ENCODE data around the gene BARX1.
"Not testable (repeated sequence)": the region's sequence is repeated elsewhere in the genome, so short reads cannot be mapped to it uniquely, and the experiment has no call there.

BARX1 gene

DNA sequence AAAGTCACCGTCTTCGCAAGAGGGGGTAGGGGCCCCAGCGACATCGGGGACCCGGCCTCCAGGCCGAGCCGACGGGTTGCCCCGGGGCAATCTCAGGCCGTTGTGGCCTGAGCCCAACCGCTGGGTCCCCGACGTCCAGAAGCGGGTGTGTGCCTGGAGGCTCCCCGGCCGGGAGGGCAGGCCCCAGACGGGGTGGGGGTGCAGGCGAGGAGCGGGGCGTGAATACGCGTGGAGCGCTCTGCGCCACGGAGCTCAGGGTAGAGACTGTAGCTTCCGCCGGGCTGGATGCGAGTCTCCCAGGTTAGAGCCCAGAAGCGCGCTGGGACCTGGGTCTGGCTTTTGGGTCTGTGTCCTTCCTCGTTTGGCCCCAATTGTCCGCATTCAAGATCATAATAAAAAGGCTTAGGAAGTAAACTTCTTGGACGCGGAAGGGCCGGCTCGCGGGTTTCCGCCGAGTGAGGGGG is 3.5 kb downstream of the BARX1 start:
- no peak for DNase-seq (ENCODE audit: low read depth, low spot score)

DNA sequence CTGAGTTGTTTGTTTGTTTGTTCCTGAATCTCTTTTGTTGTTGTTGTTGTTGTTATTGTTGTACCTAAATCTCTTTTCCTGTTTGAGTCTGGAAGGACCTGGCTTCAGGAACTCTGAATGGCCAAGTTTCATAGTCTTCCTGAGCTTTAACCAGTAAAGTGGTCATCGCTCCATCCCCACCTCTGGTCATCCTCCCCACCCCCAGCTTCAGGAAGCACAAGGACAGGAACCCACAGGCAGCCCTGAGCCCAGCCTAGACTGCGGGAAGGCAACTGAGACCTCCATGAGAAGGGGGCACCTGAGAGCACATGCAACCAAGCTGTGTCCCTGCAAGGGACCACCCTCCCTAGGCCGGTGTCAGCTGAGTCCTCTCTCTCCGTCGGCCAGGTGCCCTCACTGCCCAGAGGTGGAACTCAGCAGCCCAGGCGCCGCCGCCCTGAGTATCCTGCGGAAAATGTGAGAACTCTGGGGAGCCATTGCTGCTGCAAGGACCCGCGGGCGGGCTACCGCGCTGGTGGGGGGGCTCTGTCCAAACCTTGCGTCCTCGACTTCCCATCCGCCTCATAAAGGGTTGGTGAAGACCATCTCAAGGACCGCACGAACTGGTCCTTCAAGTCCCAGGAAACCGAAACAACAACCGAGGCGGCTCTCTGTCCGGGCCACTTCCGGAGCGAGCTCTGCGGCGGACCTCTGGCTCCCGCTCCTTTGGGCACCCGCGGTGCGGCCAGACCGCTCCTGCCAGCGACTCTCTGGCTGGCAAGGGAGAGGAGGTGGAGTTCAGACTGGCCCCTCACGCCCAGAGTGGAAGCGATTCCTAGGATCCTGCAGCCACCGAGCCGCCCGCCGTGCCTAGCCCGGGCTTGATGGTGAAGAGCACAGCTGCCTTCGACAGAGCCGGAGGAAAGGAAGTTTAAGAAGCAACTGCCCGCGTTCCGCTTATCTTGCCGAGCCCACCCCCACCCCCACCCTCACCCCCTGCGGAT is 4.2 kb downstream of the BARX1 start:
- DNase-seq (ENCODE audit: low read depth, low spot score) = no peak

DNA sequence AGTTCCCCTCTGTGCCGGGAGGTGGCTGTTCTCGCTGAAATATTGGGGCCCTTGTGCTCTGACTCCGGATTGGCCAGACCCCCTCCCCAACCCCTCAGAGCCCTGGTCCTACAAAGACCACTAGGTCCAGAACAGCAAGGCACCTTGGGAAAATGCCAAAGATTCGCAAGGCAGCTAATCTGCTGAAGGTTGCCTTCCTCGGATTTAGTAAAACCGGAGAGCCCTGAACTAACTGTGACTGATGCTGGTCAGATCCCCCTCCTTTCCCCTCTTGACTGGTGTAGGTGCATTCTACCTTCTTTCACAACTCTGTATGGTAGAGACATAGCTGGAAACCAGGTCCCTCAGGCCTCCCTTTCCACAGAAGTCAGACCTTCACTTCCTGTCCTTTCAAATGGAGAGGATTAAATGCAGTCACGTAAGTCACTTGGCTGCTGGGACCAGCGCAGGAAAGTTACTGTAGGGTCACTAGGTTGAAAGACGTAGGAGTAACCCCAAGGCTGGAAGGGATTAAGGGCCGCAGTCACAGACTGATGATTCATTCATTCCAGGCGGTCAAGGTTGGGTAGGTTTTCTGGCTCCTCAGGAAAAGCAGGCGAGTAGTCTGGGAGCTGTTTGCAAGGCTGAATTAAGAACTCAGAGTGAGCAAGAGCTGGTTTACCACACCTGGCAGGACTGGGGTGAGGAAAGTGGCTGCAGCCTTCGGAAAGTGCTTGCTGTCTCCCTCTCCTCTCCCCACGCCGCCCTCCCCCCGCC is 5.3 kb downstream of the BARX1 start:
- DNase-seq (ENCODE audit: low read depth, low spot score) = no peak

DNA sequence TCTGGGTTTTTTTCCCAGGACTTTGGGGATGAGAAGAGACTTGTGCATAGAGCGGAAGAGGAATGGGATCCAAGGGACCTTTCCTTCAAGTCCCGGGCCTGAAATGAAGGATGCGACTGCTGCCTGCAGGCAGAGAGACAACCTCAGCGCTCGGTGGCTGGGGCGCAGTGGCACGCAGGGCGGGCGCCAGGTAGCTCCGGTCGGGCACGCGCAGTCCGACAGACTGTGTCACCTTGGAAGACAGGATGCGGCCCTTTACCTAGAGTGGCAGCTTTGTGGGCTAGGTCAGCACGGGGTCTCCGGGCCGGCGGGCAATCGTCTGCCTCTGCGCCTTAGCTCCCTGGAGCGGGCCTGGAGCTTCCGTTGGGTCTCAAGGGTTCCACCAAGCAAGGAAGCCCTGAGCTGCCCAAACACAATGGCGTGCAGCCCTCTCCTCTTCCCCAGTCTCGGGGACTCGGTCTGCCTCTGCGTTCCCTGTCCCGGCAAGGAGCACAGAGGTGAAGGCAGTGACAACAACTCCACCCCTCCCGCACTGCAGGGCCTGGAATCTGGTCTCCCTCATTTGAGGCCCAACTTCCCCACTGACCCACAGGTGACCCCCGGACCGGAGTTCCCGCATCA is 6.0 kb downstream of the BARX1 start:
- no peak for DNase-seq (ENCODE audit: low read depth, low spot score)

DNA sequence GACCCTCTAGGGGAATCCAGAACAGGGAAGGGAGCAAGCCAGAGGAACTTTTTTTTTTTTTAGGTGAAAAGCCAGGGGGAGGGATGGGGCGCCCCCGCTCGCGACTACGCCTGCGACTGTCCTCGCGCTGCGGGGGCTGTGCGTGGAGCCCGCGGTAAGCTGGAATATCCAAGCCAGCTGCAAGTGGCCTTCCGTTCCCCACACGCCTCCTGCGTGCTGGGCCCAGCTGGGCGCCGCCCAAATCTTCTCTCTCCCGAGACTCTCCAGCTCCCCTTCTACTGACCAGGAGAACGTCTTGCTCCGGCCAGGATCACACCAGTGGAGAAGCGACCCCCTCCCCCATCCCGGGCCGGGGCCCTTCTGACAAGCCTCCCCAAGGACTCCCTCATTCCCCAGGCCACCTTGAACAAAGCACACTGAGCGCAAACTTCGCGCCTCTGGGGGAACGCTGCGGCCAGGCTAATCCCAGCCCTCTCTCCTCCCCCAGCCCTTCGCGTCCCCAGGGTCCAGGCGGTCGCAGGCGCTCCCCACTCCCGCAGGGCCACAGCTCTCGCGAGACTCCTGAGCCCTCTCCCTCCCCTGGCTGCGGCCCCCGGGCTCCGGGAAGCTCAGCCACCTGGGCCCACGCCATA is 6.6 kb downstream of the BARX1 start:
- DNase-seq (ENCODE audit: low read depth, low spot score) = no peak

DNA sequence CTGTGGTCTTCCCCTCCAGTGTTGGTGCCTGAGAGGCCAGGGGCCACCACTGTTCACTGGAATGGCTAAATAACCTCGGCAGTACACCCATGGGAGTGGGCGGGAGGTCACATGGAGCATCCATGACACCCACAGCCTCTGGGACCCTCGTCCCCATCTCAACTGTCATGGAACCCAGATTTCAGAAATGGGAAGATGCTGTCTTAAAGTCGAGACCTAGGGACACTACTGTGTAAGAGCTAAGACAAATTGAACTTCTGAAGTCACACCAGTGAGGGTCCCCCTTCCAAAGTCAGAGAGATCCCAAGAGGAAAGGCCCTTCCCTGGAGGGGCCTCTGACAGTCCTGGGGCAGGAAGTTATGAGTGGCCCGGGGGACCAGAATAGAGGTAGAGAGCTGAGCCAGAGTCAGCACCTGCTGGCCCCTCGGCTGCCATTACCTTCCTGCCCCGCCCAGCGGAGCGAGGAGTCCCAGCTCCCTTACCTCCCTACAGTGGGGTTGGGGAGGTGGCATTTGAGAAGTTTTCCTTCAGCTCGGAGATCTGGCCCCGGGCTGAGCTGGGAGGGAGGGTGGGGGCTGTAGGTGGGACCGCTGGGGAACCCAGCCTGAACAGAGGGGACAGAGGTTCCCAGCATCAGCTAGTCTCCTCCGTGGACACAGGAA is 7.6 kb downstream of the BARX1 start:
- no peak for DNase-seq (ENCODE audit: low read depth, low spot score)

DNA sequence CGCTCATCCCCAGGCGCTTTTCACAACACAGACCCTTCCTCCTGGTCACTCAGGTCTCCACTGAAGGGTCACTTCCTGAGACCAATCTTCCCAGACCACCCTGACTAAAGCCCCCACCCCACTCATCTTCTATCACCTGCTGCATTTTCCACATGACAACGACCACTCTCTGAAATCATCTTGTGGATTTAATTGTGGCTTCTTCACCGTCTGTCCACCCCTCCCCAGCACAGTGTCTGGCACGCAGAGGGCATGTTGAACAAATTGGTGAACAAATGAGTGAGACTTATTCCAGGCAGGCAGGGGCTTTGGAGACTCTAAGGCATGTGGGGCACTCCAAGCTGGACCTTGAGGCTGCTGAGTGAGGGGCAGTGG is 8.8 kb downstream of the BARX1 start:
- no peak for DNase-seq (ENCODE audit: low read depth, low spot score)

DNA sequence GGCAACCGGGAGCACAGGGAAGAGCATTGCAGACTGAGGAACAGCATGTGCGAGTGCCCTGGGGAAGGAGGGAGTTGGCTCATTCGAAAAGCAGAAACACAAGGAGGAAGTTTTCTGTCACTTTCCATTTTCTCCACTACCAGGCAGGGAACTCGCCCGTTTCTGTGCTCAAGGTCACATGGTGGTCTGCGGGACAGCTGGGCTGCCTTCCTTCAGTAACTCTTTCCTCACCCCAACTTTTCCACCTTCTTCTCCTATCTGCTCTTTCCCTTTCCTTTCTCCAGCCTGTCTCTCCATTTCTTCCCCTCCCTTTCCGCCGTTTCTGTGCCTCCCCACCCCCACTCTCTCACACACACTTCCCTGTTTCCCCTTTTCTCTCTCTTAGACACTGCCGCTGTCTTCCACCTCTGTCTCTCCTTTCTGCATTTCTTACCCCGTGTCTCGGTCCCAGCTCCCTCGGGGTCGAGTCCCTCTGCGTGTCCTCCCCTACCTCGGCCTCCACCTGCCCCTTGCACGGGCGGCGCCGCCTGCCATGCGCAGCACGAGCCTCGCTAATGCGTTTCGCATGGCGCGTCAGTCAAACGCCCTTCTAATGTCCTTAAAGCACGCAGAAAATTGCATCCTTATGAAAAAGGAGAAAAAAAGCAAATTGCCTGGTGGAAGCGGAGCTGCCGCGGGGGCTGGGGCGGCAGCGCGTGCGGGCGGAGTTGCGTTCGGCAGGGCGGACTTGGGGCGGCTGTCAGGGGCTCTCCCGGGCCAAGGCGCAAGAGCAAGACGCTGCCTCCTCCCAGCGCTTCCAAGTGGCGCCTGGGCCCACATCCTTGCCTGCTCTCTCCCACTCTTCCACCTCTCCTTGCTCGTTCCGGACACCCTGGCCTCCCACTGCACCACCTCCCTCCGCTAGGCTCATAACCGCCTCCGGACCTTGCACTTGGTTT is 9.5 kb downstream of the BARX1 start:
- no peak for DNase-seq (ENCODE audit: low read depth, low spot score)

DNA sequence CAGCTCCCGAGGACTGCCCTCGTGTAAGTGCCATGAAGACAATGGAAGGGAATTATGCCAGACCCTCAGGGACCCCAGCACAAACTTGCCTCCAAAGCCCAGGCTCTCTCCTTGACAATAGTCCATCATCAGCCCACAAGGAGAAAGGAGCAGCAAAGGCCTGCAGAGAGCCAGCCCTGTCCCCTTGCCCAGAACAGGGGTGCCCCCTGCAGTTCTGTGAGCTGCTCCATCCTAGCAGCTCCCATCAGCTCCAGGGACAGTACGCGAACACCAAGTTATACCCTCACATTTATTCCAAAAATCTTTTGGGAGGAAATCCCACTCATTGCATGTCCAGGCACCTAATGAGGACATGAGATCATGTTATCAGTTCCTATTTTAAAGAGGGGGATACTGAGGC is 11.1 kb downstream of the BARX1 start:
- DNase-seq (ENCODE audit: low read depth, low spot score) = no peak

DNA sequence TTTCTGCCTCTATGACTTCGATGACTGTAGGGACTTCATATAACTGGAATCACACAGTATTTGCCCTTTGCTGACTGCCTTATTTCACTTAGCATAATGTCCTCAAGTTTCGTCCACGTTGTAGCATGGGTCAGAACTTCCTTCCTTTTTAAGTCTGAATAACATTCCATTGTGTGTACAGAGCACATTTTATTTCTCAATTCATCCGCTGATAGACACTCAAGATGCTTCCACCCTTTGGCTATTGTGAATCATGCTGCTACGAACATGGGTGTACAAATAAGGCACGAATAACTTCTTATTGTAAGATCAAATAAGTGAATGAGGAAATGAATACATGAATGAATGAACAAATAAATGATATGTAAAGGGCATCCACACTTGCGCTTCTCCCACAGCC is 13.0 kb downstream of the BARX1 start:
- DNase-seq (ENCODE audit: low read depth, low spot score) = no peak

DNA sequence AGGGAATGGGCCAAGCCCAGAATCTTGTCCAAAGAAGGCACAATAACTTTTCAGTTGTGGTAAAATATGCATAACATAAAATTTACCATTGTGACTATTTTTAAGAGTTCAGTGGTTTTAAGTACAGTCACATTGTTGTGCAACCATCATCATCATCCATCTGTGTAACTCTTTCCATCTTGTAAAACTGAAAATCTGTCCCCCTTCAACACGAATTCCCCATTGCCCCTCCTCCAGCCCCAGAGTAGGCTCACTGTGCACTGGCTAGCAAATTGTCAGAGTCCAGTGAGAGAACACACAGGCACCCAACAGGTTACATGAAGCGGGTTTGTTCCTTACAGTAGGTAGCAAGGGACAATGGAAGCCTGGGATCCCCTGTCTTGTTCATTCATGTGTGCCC is 13.7 kb downstream of the BARX1 start:
- DNase-seq (ENCODE audit: low read depth, low spot score) = no peak

DNA sequence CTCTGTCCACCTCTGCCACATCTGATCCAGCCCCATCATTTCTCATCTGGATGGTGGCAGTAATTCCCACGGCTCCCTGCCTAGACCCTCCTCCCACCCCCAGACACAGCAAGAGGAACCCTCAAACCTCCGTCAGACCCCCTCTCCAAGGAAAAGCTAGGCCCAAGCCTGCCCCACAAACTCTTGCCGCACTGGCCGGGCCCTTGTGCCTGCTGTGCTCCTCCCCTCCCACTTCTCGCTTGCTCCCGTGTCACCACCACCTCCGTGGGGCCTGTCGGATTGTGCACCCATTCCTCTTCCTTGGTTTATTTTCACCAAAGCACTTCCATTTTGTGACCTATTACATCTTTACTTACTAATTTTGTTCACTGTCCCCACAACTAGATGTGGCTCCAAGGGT is 14.2 kb downstream of the BARX1 start:
- DNase-seq (ENCODE audit: low read depth, low spot score) = no peak

DNA sequence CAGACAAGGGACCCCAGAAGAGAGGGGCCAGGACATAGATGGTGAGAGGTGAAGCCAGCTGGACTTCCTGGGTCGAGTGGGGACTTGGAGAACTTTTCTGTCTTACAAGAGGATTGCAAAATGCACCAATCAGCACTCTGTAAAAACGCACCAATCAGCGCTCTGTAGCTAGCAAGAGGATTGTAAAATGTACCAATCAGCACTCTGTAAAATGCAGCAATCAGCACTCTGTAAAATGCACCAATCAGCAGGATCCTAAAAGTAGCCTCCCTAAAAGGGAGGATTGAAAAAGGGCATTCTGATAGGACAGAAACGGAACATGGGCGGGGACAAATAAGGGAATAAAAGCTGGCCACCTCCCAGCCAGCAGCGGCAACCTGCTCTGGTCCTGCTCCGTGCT is 15.6 kb downstream of the BARX1 start:
- not testable (repeated sequence) for DNase-seq (ENCODE audit: low read depth, low spot score)

DNA sequence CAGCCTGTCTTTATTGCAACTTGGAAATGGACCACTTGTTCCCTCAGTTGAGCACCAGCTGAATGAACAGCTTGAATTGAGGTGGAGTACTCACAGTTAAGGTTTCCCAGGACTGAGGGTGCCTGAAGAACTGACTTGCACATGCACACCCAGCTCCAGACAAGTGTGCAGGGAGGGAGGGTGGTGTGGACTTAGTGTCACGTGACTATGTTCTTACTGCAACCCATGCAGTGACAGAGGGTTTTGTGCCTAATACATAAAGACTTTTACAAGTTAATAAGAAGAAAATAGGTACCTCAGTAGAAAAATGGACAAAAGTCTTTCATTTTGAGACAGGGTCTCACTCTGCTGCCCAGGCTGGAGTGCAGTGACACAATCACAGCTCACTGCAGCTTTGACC is 18.0 kb downstream of the BARX1 start:
- DNase-seq (ENCODE audit: low read depth, low spot score) = no peak

DNA sequence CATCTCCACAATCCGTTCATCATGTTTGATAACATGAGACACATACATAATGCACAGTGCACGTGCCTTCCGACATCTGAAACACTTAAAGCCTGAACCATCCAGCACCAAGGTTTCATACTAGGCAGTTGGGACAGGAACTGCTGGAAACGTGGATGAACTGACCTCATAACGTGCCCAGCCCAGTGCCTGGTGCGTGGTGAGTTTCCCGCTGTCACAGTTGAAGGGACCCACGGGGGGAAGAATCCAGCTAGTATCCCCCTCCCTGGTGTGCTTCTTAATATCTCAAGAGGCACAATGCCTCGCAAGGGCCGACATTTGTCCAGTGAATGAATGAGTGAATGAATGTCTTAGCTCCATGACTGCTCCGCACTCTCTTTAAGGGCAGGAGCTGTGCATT is 23.2 kb downstream of the BARX1 start:
- no peak for DNase-seq (ENCODE audit: low read depth, low spot score)

DNA sequence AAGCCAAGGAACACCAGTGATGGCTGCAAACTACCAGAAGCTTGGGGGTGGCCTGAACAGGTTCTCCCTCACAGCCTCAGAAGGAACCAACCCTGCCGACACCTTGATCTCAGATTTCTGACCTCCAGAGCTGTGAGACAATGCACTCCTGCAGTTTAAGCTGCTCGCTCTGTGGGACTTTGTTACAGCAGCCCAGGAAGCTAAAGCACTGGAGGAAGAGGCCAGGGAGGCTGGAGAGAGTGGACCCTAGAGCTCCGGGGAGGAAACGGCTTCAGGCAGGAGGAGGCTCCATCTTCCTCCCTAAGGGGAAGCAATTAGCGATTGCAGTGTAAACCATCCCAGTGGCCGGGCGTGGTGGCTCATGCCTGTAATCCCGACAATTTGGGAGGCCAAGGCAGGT is 25.1 kb downstream of the BARX1 start:
- no peak for DNase-seq (ENCODE audit: low read depth, low spot score)

DNA sequence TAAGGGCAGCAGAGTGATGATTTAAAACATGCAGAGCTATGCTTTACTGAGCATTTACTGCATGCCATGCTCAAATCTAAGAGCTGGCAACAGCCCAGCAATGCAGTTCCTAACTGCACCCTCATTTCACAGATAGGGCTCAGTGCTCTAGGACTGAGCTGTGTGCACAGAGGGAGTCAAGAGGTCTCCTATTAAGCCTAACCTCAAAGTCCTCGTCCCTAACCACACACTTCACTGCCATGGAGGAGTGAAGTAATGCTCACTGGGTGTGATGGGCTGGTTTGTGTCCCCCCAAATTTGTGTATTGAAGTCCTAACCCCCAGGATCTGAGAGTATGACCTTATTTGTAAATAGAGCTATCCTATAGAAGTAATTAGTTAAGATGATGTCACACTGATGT is 25.9 kb downstream of the BARX1 start:
- DNase-seq (ENCODE audit: low read depth, low spot score) = no peak

DNA sequence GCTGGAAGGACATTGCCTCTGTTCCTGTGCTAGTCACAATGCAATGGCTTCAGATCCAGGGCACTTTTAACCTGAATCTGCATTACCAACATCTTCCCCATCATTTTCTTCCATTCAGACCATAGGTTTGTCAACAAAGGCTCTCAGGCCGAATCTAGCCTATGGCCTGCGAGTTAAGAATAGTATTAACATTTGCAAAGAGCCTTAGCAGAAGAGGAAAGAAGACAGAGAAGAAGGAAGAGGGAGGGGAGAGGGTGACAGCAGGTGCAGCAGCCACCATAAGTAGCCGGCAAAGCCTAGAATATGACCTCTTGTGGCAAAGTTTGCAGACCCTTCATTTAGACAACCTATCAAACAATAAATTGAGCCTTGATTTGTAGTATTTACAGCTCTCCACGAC is 32.6 kb downstream of the BARX1 start:
- DNase-seq (ENCODE audit: low read depth, low spot score) = no peak

DNA sequence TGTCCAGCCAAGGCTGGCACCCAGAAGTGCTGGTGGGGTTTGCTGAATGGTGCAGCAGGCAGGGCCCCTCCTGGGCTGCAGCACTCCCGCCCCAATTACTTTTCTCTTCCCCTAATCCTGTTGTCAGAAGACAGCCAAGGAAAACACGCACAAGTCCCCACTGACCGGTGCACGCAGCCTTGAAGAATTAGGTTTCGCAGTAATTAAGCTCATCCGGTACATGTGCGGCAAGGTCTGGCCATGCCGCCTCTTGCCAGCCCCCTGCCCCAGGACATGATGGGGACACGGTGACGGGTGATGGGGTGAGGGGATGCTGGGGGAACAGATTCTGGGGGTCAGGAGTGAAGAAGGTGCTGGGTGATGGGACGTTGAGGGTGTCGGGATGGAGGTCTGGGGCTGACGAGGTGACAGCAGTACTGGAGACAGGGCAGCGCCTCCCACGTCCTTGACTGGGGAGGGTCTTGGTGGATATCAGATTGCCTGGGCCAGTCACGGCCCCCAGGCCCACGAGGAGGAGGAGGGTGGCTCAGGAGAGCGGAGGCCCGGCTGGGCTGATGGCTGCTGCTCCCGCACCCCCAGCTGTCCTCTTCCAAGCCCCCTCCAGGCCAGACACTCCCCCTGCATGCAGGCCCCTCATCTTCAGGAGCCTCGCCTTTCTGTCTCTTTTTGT is 34.9 kb downstream of the BARX1 start:
- no peak for DNase-seq (ENCODE audit: low read depth, low spot score)

DNA sequence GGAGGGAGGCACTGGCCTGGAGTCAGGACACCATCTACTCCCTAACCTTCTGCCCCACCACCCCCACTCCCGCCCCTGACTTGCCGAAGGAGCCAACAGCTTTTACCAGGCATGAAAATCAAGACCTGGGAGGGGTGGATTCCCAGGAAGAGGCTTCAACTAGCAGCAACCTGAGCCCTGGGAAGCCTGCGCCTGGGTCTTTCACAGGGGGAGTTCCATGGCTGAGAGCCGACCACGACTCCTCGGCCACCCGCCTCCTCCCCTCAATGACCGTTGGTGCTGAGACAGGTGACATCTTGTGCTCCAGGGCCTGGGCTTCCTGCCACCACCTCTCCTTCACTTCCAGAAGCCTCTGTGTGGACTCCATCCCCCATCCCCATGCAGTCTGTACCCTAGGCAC is 37.1 kb downstream of the BARX1 start:
- DNase-seq (ENCODE audit: low read depth, low spot score) = no peak
